Jurkat, Clone E6-1 (cell line): ENCODE data around the gene SLC22A2.
"Not testable (repeated sequence)": the region's sequence is repeated elsewhere in the genome, so short reads cannot be mapped to it uniquely, and the experiment has no call there.

Source experiments
- DNase-seq: peaks from one replicate; pipeline ENCODE4 v3.0.0-alpha.2; 2011; ENCODE audit warnings: low read depth, low spot score
- H3K4me3 ChIP-seq: 2 replicates; pipeline ENCODE4 v1.5.1; 2011; ENCODE audit warnings: mild to moderate bottlenecking, low read length, control low read depth, moderate library complexity

The SLC22A2 gene

GRCh38 chr6:160254467-160255312 is 3.9 kb downstream of the SLC22A2 start:
- no peak for DNase-seq
- no peak overlapping the region for H3K4me3 ChIP-seq

GRCh38 chr6:160253714-160254113 is 4.9 kb downstream of the SLC22A2 start:
- no peak for DNase-seq
- no peak overlapping the region for H3K4me3 ChIP-seq

DNA sequence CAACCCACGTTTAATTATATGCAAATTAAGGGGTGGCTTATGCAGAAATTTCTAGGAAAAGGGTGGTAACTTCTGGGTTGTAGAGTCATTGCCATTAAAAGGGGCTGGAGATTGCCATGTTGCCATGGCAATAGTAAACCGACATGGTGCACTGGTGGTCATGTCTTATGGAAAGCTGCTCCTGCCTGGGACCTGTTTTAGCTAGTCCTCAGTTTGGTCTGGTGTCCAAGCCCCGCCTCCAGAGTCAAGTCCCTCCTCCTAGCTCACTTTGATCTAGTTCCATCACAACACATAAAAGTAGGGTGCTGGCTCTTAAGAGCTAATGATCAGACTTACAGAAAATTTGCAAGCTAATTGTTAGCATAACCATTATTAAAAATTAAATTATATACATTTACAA is 5.3 kb downstream of the SLC22A2 start:
- no peak for DNase-seq
- H3K4me3 ChIP-seq = no peak overlapping the region

- no peak for DNase-seq
- no peak overlapping the region for H3K4me3 ChIP-seq
Measured at GRCh38 chr6:160252073-160252813, 6.4 kb downstream of the SLC22A2 start.

DNA sequence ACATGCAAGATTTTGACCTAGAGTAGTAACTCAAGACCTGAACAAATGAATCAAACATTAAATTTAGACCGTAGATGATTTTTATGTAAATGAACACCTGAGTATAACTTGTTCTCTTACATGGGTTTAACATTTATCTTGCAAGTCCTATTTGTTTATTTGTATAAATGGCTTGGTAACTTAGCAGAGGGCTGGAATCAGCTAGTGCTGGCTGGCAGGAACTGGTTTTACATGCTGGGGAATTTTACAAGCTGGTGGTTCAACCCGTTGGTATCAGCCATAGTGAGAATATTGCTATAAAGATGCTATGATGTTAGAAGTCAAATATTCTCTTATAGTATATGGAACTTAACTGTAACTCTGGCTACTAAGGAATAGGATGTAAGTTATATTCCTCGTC is 8.9 kb downstream of the SLC22A2 start:
- DNase-seq = no peak
- no peak overlapping the region for H3K4me3 ChIP-seq

DNA sequence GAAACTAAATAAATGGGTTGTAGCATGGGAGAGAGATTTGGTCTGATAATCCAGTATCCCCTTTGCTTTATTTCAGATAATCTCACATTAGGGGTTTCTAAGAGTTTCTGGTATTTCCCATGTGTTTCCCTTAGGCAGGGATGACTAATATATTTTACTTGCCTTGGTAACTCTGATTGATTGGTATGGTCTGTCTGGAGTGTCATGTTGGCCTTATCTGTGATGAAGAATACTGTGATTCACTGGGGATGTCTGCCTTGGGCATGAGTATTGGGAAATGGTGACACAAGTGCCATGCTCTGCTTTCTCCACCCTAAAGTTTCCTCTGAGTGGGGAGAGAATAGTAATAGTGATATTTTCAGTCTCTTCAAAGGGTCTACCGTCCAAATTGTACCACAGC is 10.1 kb downstream of the SLC22A2 start:
- no peak overlapping the region for H3K4me3 ChIP-seq
- no peak for DNase-seq

DNA sequence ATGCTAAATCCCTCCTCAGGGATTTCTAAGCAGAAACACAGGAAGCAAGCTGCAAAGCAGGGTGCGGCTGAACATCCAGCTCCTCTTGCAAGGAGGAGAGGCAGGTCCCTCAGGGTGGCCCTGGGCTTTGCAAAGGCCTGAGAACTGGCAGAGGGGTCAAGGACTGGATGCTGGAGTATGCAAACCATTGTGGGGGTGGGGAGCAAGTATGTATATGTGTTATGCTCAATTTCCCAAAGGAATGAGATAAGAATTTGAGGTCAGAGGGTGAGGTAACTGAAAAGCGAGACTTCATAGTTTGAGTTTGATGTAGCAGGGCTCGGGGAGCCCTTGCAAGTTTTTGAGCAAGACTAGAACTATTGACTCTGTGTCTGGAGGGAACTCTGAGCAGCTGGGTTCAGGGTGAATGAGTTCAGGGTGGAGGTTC is 11.2 kb downstream of the SLC22A2 start:
- H3K4me3 ChIP-seq = no peak overlapping the region
- DNase-seq = no peak

DNA sequence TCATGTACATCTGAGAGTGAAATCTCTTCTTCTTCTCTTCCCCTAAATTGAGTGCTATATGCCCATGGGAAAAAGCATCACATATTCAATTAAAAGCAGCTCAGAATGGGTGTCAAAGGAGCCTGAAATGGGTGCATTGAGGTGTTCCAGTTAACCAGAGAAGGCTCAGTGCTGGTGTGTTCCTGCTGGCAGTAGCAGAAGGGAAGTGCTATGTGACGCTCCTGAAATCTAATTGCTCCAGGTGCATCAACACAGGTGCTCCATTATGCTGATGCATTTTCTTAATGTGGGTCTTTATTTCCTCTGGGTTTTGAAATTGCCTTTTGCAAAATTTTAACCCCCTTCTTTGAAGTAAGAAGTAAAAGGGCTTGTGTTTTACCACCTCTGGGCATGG is 17.9 kb downstream of the SLC22A2 start:
- no peak overlapping the region for H3K4me3 ChIP-seq
- DNase-seq = no peak

GRCh38 chr6:160239929-160240690 is 18.5 kb downstream of the SLC22A2 start:
- H3K4me3 ChIP-seq = no peak overlapping the region
- no peak for DNase-seq

DNA sequence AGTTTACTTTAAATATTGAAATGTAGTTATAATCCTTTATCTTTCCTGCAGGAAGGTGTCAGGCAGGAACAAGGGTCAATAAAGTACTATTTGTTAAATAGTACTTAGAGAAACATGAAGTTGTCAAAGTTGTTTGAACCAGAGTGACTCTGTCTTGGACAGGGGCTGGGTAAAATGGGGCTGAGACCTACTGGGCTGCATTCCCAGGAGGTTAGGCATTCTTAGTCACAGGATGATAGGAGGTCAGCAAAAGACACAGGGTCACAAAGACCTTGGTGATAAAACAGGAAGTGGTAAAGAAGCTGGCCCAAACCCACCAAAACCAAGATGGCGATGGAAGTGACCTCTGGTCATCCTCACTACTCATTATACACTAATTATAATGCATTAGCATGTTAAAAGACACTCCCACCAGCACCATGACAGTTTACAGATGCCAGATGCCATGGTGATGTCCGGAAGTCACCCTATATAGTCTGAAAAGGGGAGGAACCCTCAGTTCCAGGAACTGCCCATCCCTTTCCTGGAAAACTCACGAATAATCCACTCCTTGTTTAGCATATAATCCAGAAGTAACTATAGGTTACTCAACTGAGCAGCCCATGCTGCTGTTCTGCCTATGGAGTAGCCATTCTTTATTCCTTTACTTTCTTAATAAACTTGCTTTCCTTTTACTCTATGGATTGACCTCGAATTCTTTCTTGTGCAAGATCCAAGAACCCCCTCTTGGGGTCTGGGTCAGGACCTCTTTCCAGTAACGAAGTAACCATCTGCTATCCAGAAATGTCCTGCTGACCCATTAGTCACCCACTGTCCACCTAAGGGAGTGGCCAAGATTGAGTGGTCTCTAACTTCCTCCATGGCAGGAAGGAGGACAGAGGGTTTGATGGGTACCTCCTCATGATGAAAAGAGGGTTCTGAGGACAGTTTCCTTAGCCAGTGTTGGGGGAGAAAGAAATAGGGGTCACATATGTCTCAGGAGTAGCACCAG is 19.6 kb downstream of the SLC22A2 start:
- no peak overlapping the region for H3K4me3 ChIP-seq
- no peak for DNase-seq

- DNase-seq = no peak
- H3K4me3 ChIP-seq = no peak overlapping the region
Measured at GRCh38 chr6:160238278-160238711, 20.3 kb downstream of the SLC22A2 start.

- H3K4me3 ChIP-seq, DNase-seq: not testable (repeated sequence)
Measured at GRCh38 chr6:160237597-160238275, 20.9 kb downstream of the SLC22A2 start.

GRCh38 chr6:160236235-160236872 is 22.3 kb downstream of the SLC22A2 start:
- DNase-seq, H3K4me3 ChIP-seq: not testable (repeated sequence)

DNA sequence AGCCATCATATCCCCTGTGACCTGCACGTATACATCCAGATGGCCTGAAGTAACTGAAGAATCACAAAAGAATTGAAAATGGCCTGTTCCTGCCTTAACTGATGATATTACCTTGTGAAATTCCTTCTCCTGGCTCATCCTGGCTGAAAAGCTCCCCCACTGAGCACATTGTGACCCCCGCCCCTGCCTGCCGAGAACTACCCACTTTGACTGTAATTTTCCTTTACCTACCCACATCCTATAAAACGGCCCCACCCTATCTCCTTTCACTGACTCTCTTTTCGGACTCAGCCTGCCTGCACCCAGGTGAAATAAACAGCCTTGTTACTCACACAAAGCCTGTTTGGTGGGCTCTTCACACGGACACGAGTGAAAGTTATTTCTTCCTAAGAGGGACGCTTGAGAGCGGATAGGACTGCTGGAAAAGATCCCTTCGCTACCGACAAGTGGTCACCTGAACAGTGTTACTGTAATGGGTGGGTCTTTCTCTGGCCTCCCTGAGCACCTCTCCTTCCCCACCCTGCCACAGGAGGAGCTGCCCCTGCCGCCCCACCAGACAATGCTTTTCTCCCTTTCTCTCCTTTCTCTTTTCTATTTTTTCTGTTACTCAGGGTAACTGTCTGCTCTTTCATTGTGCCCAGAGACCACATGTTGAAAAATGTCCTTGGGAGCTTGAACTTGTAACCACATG is 24.5 kb downstream of the SLC22A2 start:
- not testable (repeated sequence) for H3K4me3 ChIP-seq, DNase-seq

DNA sequence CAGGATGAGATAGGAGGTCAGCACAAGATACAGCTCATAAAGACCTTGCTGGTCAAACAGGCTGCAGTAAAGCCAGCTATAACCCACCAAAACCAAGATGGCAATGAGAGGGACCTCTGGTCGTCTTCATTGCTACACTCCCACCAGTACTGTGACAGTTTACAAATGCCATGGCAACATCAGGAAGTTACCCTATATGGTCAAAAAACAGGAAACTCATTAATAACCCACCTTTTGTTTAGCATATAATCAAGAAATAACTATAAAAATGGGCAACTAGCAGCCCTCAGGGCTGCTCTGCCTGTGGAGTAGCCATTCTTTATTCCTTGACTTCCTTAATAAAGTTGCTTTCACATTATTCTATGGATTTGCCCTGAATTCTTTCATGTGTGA is 30.9 kb downstream of the SLC22A2 start:
- no peak overlapping the region for H3K4me3 ChIP-seq
- DNase-seq = no peak

GRCh38 chr6:160227038-160227768 is 31.4 kb downstream of the SLC22A2 start:
- H3K4me3 ChIP-seq = no peak overlapping the region
- no peak for DNase-seq
